H9 (cell line): Measurements from ENCODE around the gene GBP3. TPM values are rescaled to one million over a fixed set of nuclear protein-coding genes. Genes with fewer than 3 reads are reported as not detected.

Source experiments
- DNase-seq: peaks from one replicate; pipeline ENCODE4 v3.0.0-alpha.2; 2017
- H2AFZ ChIP-seq: one replicate; pipeline ENCODE4 v1.6.1; 2013; ENCODE audit warnings: mild to moderate bottlenecking, low read length, control low read depth, moderate library complexity
- H2AK5ac ChIP-seq: 2 replicates; pipeline ENCODE4 v1.6.1; 2013; ENCODE audit warnings: low read length, control low read depth, mixed read lengths; ENCODE audit not compliant: insufficient read length
- H2BK120ac ChIP-seq: one replicate; pipeline ENCODE4 v1.6.1; 2013; ENCODE audit warnings: low read depth, mild to moderate bottlenecking, low read length, control low read depth, inconsistent platforms; ENCODE audit not compliant: poor library complexity, severe bottlenecking
- H2BK12ac ChIP-seq: 2 replicates; pipeline ENCODE4 v1.6.1; 2013; ENCODE audit warnings: low read length, control low read depth, mixed read lengths, low read depth; ENCODE audit not compliant: insufficient read length
- H2BK15ac ChIP-seq: 2 replicates; pipeline ENCODE4 v1.6.1; 2013; ENCODE audit warnings: low read depth, low read length, control low read depth
- H2BK20ac ChIP-seq: one replicate; pipeline ENCODE4 v1.6.1; 2013; ENCODE audit warnings: low read depth, mild to moderate bottlenecking, low read length, control low read depth, inconsistent platforms; ENCODE audit not compliant: poor library complexity, severe bottlenecking
- H2BK5ac ChIP-seq: 2 replicates; pipeline ENCODE4 v1.6.1; 2013; ENCODE audit warnings: low read length, control low read depth, mixed read lengths; ENCODE audit not compliant: insufficient read length
- H3K14ac ChIP-seq: 2 replicates; pipeline ENCODE4 v1.6.1; 2013; ENCODE audit warnings: low read length, control low read depth; ENCODE audit not compliant: insufficient read depth
- H3K18ac ChIP-seq: 2 replicates; pipeline ENCODE4 v1.6.1; 2013; ENCODE audit warnings: low read depth, mild to moderate bottlenecking, mixed read lengths, low read length, control low read depth; ENCODE audit not compliant: insufficient read length
- H3K23ac ChIP-seq: 2 replicates; pipeline ENCODE4 v1.6.1; 2013; ENCODE audit warnings: low read length, control low read depth, mixed read lengths, low read depth; ENCODE audit not compliant: insufficient read length
- H3K23me2 ChIP-seq: 2 replicates; pipeline ENCODE4 v1.6.1; 2013; ENCODE audit warnings: low read depth, mild to moderate bottlenecking, mixed read lengths, low read length, control low read depth; ENCODE audit not compliant: insufficient read length, poor library complexity, severe bottlenecking
- H3K27ac ChIP-seq: 2 replicates; pipeline ENCODE4 v1.5.1; 2013; ENCODE audit warnings: low read length, control low read depth, mixed read lengths, low read depth; ENCODE audit not compliant: insufficient read length
- H3K27me3 ChIP-seq: 2 replicates; pipeline ENCODE4 v1.6.1; 2013; ENCODE audit warnings: low read length, control low read depth, inconsistent platforms; ENCODE audit not compliant: insufficient read depth
- H3K4ac ChIP-seq: 2 replicates; pipeline ENCODE4 v1.6.1; 2013; ENCODE audit warnings: low read depth, mild to moderate bottlenecking, control low read depth, inconsistent platforms, low read length, moderate library complexity
- H3K4me1 ChIP-seq: 2 replicates; pipeline ENCODE4 v1.6.1; 2013; ENCODE audit warnings: low read length, control low read depth, inconsistent platforms; ENCODE audit not compliant: insufficient read depth
- H3K4me2 ChIP-seq: 2 replicates; pipeline ENCODE4 v1.6.1; 2013; ENCODE audit warnings: low read length, control low read depth, mixed read lengths; ENCODE audit not compliant: insufficient read length, insufficient read depth
- H3K56ac ChIP-seq: 2 replicates; pipeline ENCODE4 v1.6.1; 2013; ENCODE audit warnings: low read depth, mild to moderate bottlenecking, mixed read lengths, low read length, control low read depth; ENCODE audit not compliant: insufficient read length
- H3K79me1 ChIP-seq: 2 replicates; pipeline ENCODE4 v1.6.1; 2013; ENCODE audit warnings: low read depth, mild to moderate bottlenecking, moderate library complexity, low read length, control low read depth, inconsistent platforms; ENCODE audit not compliant: insufficient read depth, poor library complexity, severe bottlenecking
- H3K79me2 ChIP-seq: 2 replicates; pipeline ENCODE4 v1.6.1; 2013; ENCODE audit warnings: low read length, control low read depth, inconsistent platforms; ENCODE audit not compliant: insufficient read depth
- H3K9ac ChIP-seq: 2 replicates; pipeline ENCODE4 v1.6.1; 2013; ENCODE audit warnings: low read length, control low read depth, mixed read lengths; ENCODE audit not compliant: insufficient read length; ENCODE audit errors: extremely low read depth
- H3K9me3 ChIP-seq: one replicate; pipeline ENCODE4 v1.6.1; 2013; ENCODE audit warnings: low read depth, low read length, inconsistent platforms; ENCODE audit not compliant: control insufficient read depth
- H3T11ph ChIP-seq: one replicate; pipeline ENCODE4 v1.6.1; 2013; ENCODE audit warnings: mild to moderate bottlenecking, low read length, control low read depth, inconsistent platforms
- H4K20me1 ChIP-seq: one replicate; pipeline ENCODE4 v1.6.1; 2013; ENCODE audit not compliant: control insufficient read depth, insufficient read length, insufficient read depth
- H4K5ac ChIP-seq: 2 replicates; pipeline ENCODE4 v1.6.1; 2013; ENCODE audit warnings: low read depth, mild to moderate bottlenecking, mixed read lengths, low read length, control low read depth; ENCODE audit not compliant: insufficient read length
- H4K8ac ChIP-seq: replicated peaks from 2 replicates; pipeline ENCODE4 v1.6.1; 2013; ENCODE audit warnings: low read length, control low read depth, mixed read lengths, low read depth; ENCODE audit not compliant: insufficient read length
- H4K91ac ChIP-seq: 2 replicates; pipeline ENCODE4 v1.6.1; 2013; ENCODE audit warnings: low read depth, mild to moderate bottlenecking, moderate library complexity, mixed read lengths, low read length, control low read depth; ENCODE audit not compliant: insufficient read length
- H3K27ac Mint-ChIP-seq, 3 experiments: 2 replicates in 2 of 3; 3 replicates in 1 of 3; pipeline ENCODE4 v1.8.0; 2020 to 2021; ENCODE audit warnings: mixed read lengths in 3 of 3, mild to moderate bottlenecking in 1 of 3, moderate library complexity in 1 of 3
- H3K27me3 Mint-ChIP-seq: 2 replicates; pipeline ENCODE4 v1.8.0; 2021; ENCODE audit warnings: low read depth, mild to moderate bottlenecking, moderate library complexity, mixed read lengths
- H3K36me3 Mint-ChIP-seq, 3 experiments: 2 replicates in 2 of 3; 3 replicates in 1 of 3; pipeline ENCODE4 v1.8.0; 2020 to 2021; ENCODE audit warnings: low read depth in 3 of 3, mixed read lengths in 3 of 3; ENCODE audit not compliant: insufficient read depth in 1 of 3
- H3K4me1 Mint-ChIP-seq, 2 experiments: 2 replicates each; pipeline ENCODE4 v1.8.0; 2020; ENCODE audit warnings: mixed read lengths in 2 of 2
- H3K4me3 Mint-ChIP-seq, 2 experiments: 2 replicates in 1 of 2; 3 replicates in 1 of 2; pipeline ENCODE4 v1.8.0; 2020 to 2021; ENCODE audit warnings: mild to moderate bottlenecking in 2 of 2, mixed read lengths in 2 of 2, moderate library complexity in 1 of 2
- H3K9me3 Mint-ChIP-seq, 2 experiments: 2 replicates in 1 of 2; 3 replicates in 1 of 2; pipeline ENCODE4 v1.8.0; 2020; ENCODE audit warnings: mild to moderate bottlenecking in 2 of 2, mixed read lengths in 2 of 2, moderate library complexity in 1 of 2
- WGBS: extraction: QIAGEN DNeasy Blood & Tissue Kit; methylation state at CpG from one replicate; pipeline ENCODE4 v1.1.7; 2013; ENCODE audit warnings: missing lambda C conversion rate, low lambda C conversion rate, mixed read lengths; ENCODE audit not compliant: insufficient read length; ENCODE audit errors: extremely low coverage; 5-methylcytosine and 5-hydroxymethylcytosine counted together
- total RNA-seq: library from RNA; stranded (reverse); gene quantifications from 2 replicates; pipeline ENCODE4 v1.2.1, GENCODE V29; 2021
- TF ChIP-seq, protein P1 (sequence below): fragments of 200-600 bp; sonication (generic); conservative IDR thresholded peaks from 3 replicates; pipeline ENCODE4 v1.8.0; 2021; ENCODE audit warnings: antibody characterized with exemption, mild to moderate bottlenecking

The GBP3 gene
- total RNA-seq, 1 experiment from 2014 or later: not detected

- no CpG with 5 or more reads among the region's 2 CpGs for WGBS
Measured at GRCh38 chr1:89069951-89070350, 47.3 kb upstream of the GBP3 start.

More at GRCh38 chr1:89069951-89070350, 47.3 kb upstream of the GBP3 start:
- Histone ChIP-seq H3K23ac (no peak overlapping the region), H3K23me2 (no peaks in the 10 kb centered on the region), H2AFZ (no peak overlapping the region), H3K27ac (no peak overlapping the region), H3K4ac (no peak overlapping the region), H3K79me1 (no peaks in the 10 kb centered on the region), H4K8ac (no peak overlapping the region), H3K27me3 (no peaks in the 10 kb centered on the region), H3K4me2 (no peak overlapping the region), H3T11ph (no peak overlapping the region), H3K56ac (no peak overlapping the region), H4K91ac (no peak overlapping the region), H2BK15ac (no peak overlapping the region), H3K14ac (no peak overlapping the region), H3K9ac (no peak overlapping the region), H4K5ac (no peak overlapping the region), H4K20me1 (no peaks in the 10 kb centered on the region), H2BK120ac (no peak overlapping the region), H3K79me2 (no peaks in the 10 kb centered on the region), H3K4me1 (no peaks in the 10 kb centered on the region), H3K18ac (no peak overlapping the region), H2BK5ac (no peak overlapping the region), H2BK12ac (no peak overlapping the region), H3K9me3 (no peaks in the 10 kb centered on the region), H2BK20ac (no peak overlapping the region), H2AK5ac (no peak overlapping the region)
- Mint-ChIP-seq H3K4me3 (no peak overlapping the region), H3K27ac (no peak overlapping the region), H3K9me3 (peaks cover 3 to 11% of the 10 kb centered on the region in 2 experiments; a peak in 4 of 5 replicates), H3K4me1 (no peaks in the 10 kb centered on the region; a peak in 1 of 4 replicates), H3K36me3 (no peaks in the 10 kb centered on the region; a peak in 1 of 7 replicates), H3K27me3 (no peaks in the 10 kb centered on the region)
- TF ChIP-seq, protein P1, sequence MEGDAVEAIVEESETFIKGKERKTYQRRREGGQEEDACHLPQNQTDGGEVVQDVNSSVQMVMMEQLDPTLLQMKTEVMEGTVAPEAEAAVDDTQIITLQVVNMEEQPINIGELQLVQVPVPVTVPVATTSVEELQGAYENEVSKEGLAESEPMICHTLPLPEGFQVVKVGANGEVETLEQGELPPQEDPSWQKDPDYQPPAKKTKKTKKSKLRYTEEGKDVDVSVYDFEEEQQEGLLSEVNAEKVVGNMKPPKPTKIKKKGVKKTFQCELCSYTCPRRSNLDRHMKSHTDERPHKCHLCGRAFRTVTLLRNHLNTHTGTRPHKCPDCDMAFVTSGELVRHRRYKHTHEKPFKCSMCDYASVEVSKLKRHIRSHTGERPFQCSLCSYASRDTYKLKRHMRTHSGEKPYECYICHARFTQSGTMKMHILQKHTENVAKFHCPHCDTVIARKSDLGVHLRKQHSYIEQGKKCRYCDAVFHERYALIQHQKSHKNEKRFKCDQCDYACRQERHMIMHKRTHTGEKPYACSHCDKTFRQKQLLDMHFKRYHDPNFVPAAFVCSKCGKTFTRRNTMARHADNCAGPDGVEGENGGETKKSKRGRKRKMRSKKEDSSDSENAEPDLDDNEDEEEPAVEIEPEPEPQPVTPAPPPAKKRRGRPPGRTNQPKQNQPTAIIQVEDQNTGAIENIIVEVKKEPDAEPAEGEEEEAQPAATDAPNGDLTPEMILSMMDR: no peak
- no peak for DNase-seq
